Lower lobe of right lung (tissue), 2 donors: ENCODE measurements around the gene SLC15A1. TPM values are rescaled to one million over a fixed set of nuclear protein-coding genes. Genes with fewer than 3 reads are reported as not detected.

ENCODE experiments used
- ATAC-seq, 2 donors: fragments of 200-7000 bp; cut with Tn5 transposase; one replicate each; pipeline ENCODE4 v1.9.1; 2020 to 2022; ENCODE audit warnings: mild to moderate bottlenecking in 2 of 2, moderate library complexity in 2 of 2
- DNase-seq: peaks from one replicate; pipeline ENCODE4 v3.0.0-alpha.2; 2020
- H3K27ac ChIP-seq: fragments of 200-600 bp; one replicate; pipeline ENCODE4 v1.8.0; 2022
- H3K27me3 ChIP-seq: fragments of 200-600 bp; one replicate; pipeline ENCODE4 v1.8.0; 2022; ENCODE audit warnings: low read depth
- H3K36me3 ChIP-seq: fragments of 200-600 bp; one replicate; pipeline ENCODE4 v1.8.0; 2022; ENCODE audit warnings: mild to moderate bottlenecking
- H3K4me1 ChIP-seq: fragments of 200-600 bp; one replicate; pipeline ENCODE4 v1.8.0; 2022
- H3K4me3 ChIP-seq: fragments of 200-600 bp; one replicate; pipeline ENCODE4 v1.8.0; 2022; ENCODE audit warnings: mild to moderate bottlenecking
- H3K9me3 ChIP-seq: fragments of 200-600 bp; one replicate; pipeline ENCODE4 v1.8.0; 2022
- CTCF ChIP-seq: fragments of 200-600 bp; IDR thresholded peaks from one replicate; pipeline ENCODE4 v1.8.0; 2022; ENCODE audit warnings: antibody characterized with exemption, mild to moderate bottlenecking
- intact Hi-C: fragments of 100-400 bp; cut with DNase I; formaldehyde crosslinking; loops from one replicate; pipeline ENCODE4 v1.11.0; 2022
- total RNA-seq: library from RNA; stranded (reverse); fragmentation: NEBNext Ultra II Directional; extraction: Animal tissue kit (Norgen Biotek cat#: 25700); gene quantifications from one replicate; pipeline ENCODE4 v1.2.1, GENCODE V29; 2021
- donor health status: DM: no; HTN: yes; CAD: no; lungs with severe emphysema.

SLC15A1 gene
- total RNA-seq, 1 donor from 2014 or later: not detected

GRCh38 chr13:98792785-98793495 lies 40.5 kb upstream of the SLC15A1 start:
- peaks cover 56% of the 10 kb centered on the region for H3K36me3 ChIP-seq
- no peaks in the 10 kb centered on the region for H3K4me1 ChIP-seq
- no peak overlapping the region for H3K27ac ChIP-seq
- DNase-seq: no peak
- intact Hi-C loops: no loop called here
- no peaks in the 10 kb centered on the region for H3K9me3 ChIP-seq
- H3K4me3 ChIP-seq: no peak overlapping the region
- ATAC-seq: no peak
- H3K27me3 ChIP-seq: no peaks in the 10 kb centered on the region
- no peak for TF ChIP-seq CTCF

GRCh38 chr13:98792321-98792720 lies 39.8 kb upstream of the SLC15A1 start:
- ATAC-seq: no peak

GRCh38 chr13:98791611-98792010 lies 39.1 kb upstream of the SLC15A1 start:
- Histone ChIP-seq H3K36me3 (peaks cover 43% of the 10 kb centered on the region), H3K4me1 (no peaks in the 10 kb centered on the region), H3K4me3 (no peak overlapping the region), H3K9me3 (no peaks in the 10 kb centered on the region), H3K27me3 (no peaks in the 10 kb centered on the region), H3K27ac (no peak overlapping the region)
- TF ChIP-seq CTCF: no peak
- intact Hi-C loops: no loop called here
- DNase-seq (no peak), ATAC-seq (no peak)

More at GRCh38 chr13:98792321-98792720, 39.8 kb upstream of the SLC15A1 start:
- no peak for TF ChIP-seq CTCF
- intact Hi-C loops: no loop called here
- no peak for DNase-seq
- H3K4me3 ChIP-seq: no peak overlapping the region
- no peaks in the 10 kb centered on the region for H3K27me3 ChIP-seq
- no peaks in the 10 kb centered on the region for H3K9me3 ChIP-seq
- H3K36me3 ChIP-seq: peaks cover 50% of the 10 kb centered on the region
- no peak overlapping the region for H3K27ac ChIP-seq
- no peaks in the 10 kb centered on the region for H3K4me1 ChIP-seq

- H3K27me3 ChIP-seq: no peaks in the 10 kb centered on the region
- peaks cover 10% of the 10 kb centered on the region for H3K36me3 ChIP-seq
- no peak overlapping the region for H3K4me3 ChIP-seq
- H3K9me3 ChIP-seq: no peaks in the 10 kb centered on the region
- no peaks in the 10 kb centered on the region for H3K4me1 ChIP-seq
- TF ChIP-seq CTCF: no peak
- no peak for ATAC-seq
- H3K27ac ChIP-seq: no peak overlapping the region
- no peak for DNase-seq
- intact Hi-C loops: no loop called here
Measured at GRCh38 chr13:98787996-98788395, 35.5 kb upstream of the SLC15A1 start.

- ATAC-seq: no peak
- Histone ChIP-seq H3K36me3 (peaks cover 2% of the 10 kb centered on the region), H3K9me3 (no peaks in the 10 kb centered on the region), H3K4me1 (no peaks in the 10 kb centered on the region), H3K27me3 (no peaks in the 10 kb centered on the region), H3K27ac (no peak overlapping the region), H3K4me3 (no peak overlapping the region)
- no peak for DNase-seq
- intact Hi-C loops: no loop called here
- TF ChIP-seq CTCF: no peak
Measured at GRCh38 chr13:98787173-98787572, 34.7 kb upstream of the SLC15A1 start.
